CD4-positive, CD25-positive, alpha-beta regulatory T cell (primary cell): ENCODE results near the gene LRRK1. TPM values are rescaled to one million over a fixed set of nuclear protein-coding genes. Genes with fewer than 3 reads are reported as not detected.
A peak's percentile ranks its signal among the peaks of the same experiment; 100 is the strongest.

Experiments used
- ATAC-seq, 2 donors: fragments of 150-1000 bp; cut with Tn5 transposase; one replicate each; pipeline ENCODE4 v1.10.0; 2021; ENCODE audit warnings: low read depth in 2 of 2, moderate number of reproducible peaks in 2 of 2, moderate library complexity in 1 of 2
- DNase-seq, 3 donors: peaks; one replicate each; pipeline versions ENCODE4 v3.0.0 to v3.0.0-alpha.2; 2012 to 2022; ENCODE audit warnings: mixed read lengths in 1 of 3
- H3K27ac ChIP-seq: one replicate; pipeline ENCODE4 v1.7.0; 2013; ENCODE audit warnings: mild to moderate bottlenecking, low read length; ENCODE audit not compliant: insufficient read depth, poor library complexity, severe bottlenecking
- H3K27me3 ChIP-seq: one replicate; pipeline ENCODE4 v1.7.0; 2013; ENCODE audit warnings: low read length; ENCODE audit not compliant: control insufficient read depth, insufficient read depth
- H3K36me3 ChIP-seq: one replicate; pipeline ENCODE4 v1.7.0; 2013; ENCODE audit warnings: mild to moderate bottlenecking, low read length, moderate library complexity; ENCODE audit not compliant: control insufficient read depth, insufficient read depth
- H3K4me1 ChIP-seq: 2 replicates; pipeline ENCODE4 v1.7.0; 2013; ENCODE audit warnings: mild to moderate bottlenecking, low read length; ENCODE audit not compliant: insufficient read depth, control insufficient read depth, poor library complexity, severe bottlenecking
- H3K4me3 ChIP-seq: one replicate; pipeline ENCODE4 v1.7.0; 2013; ENCODE audit warnings: low read depth, mild to moderate bottlenecking, low read length, moderate library complexity
- H3K9me3 ChIP-seq, 2 experiments: 1 replicate in 1 of 2; 2 replicates in 1 of 2; pipeline ENCODE4 v1.7.0; 2013; ENCODE audit warnings: low read length in 2 of 2, mild to moderate bottlenecking in 1 of 2, moderate library complexity in 1 of 2; ENCODE audit not compliant: control insufficient read depth in 2 of 2
- H3K27ac Mint-ChIP-seq, 3 donors: one replicate each; pipeline ENCODE4 v1.8.0; 2020 to 2022; ENCODE audit warnings: mild to moderate bottlenecking in 3 of 3, mixed read lengths in 3 of 3, moderate library complexity in 2 of 3
- H3K27me3 Mint-ChIP-seq: one replicate; pipeline ENCODE4 v1.8.0; 2022; ENCODE audit warnings: mild to moderate bottlenecking, mixed read lengths
- H3K36me3 Mint-ChIP-seq: one replicate; pipeline ENCODE4 v1.8.0; 2020; ENCODE audit warnings: mixed read lengths
- H3K4me1 Mint-ChIP-seq, 4 donors: one replicate each; pipeline ENCODE4 v1.8.0; 2020 to 2022; ENCODE audit warnings: mixed read lengths in 4 of 4, mild to moderate bottlenecking in 1 of 4
- H3K4me3 Mint-ChIP-seq, 4 donors: one replicate each; pipeline ENCODE4 v1.8.0; 2020 to 2022; ENCODE audit warnings: mild to moderate bottlenecking in 4 of 4, mixed read lengths in 4 of 4, moderate library complexity in 3 of 4
- H3K9me3 Mint-ChIP-seq, 7 donors: one replicate each; pipeline ENCODE4 v1.8.0; 2020 to 2022; ENCODE audit warnings: mixed read lengths in 7 of 7, mild to moderate bottlenecking in 3 of 7, moderate library complexity in 2 of 7
- polyA plus RNA-seq, 4 donors: library from polyadenylated mRNA; unstranded; fragments of 300-500 nt; fragmentation: Illumina TruSeq; gene quantifications; one replicate each; pipeline ENCODE4 v1.2.3, GENCODE V29; 2021
- total RNA-seq: library from RNA; stranded (reverse); gene quantifications from one replicate; pipeline ENCODE4 v1.2.3, GENCODE V29; 2022

LRRK1 gene, protein sequence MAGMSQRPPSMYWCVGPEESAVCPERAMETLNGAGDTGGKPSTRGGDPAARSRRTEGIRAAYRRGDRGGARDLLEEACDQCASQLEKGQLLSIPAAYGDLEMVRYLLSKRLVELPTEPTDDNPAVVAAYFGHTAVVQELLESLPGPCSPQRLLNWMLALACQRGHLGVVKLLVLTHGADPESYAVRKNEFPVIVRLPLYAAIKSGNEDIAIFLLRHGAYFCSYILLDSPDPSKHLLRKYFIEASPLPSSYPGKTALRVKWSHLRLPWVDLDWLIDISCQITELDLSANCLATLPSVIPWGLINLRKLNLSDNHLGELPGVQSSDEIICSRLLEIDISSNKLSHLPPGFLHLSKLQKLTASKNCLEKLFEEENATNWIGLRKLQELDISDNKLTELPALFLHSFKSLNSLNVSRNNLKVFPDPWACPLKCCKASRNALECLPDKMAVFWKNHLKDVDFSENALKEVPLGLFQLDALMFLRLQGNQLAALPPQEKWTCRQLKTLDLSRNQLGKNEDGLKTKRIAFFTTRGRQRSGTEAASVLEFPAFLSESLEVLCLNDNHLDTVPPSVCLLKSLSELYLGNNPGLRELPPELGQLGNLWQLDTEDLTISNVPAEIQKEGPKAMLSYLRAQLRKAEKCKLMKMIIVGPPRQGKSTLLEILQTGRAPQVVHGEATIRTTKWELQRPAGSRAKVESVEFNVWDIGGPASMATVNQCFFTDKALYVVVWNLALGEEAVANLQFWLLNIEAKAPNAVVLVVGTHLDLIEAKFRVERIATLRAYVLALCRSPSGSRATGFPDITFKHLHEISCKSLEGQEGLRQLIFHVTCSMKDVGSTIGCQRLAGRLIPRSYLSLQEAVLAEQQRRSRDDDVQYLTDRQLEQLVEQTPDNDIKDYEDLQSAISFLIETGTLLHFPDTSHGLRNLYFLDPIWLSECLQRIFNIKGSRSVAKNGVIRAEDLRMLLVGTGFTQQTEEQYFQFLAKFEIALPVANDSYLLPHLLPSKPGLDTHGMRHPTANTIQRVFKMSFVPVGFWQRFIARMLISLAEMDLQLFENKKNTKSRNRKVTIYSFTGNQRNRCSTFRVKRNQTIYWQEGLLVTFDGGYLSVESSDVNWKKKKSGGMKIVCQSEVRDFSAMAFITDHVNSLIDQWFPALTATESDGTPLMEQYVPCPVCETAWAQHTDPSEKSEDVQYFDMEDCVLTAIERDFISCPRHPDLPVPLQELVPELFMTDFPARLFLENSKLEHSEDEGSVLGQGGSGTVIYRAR (N-terminal part only)
- 0.17 TPM for total RNA-seq
- under 1 TPM in 1 of 4 donors, not detected in 3; 0.06 TPM for polyA plus RNA-seq

DNA sequence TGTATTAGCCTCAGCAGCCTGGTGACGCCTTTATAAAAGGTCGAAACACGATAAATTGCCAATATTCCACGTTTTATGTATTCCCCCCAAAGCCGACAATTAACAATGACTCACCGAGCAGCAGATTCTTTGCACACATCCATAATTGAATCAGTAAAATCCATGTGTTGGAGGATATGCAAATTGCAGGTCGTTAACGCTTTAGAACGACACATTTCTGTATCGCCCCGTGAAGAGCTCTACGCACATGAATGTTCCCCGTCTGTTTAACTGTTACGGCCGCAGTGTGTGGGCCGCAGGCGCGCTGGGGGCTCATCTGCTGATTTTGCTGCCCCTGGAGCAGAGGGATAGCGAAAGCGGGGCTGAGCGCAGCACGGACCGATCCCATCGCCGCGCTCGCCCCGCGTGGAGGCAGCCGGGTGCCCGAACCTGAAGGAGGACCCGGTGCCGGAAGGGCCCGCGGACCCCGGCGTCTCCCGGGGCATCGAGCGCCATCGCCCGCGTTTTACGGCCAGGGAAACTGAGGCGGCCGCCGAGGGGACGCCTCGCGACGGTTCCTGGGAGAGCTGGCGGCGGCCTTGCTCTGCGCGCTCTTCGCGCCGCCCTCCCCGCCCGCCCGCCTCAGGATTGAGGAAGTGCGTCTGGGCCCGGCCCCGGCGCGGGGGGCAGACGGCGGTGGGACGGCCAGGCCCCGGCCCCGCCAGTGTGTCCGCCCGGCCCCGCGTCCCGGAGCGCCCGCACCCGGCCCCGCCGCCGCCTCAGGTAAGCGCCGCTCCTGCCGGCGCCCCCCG, at the start of gene LRRK1:
LRRK1 (plus strand) TSS at position 668 of the 791 bp plus-strand sequence. CDS start 5,276 bp downstream, outside the sequence.
- Histone ChIP-seq H3K27ac (no peak within 1 kb of the TSS), H3K9me3 (no peaks in the 10 kb centered on the region), H3K36me3 (no peaks in the 10 kb centered on the region), H3K4me3 (peak within 1 kb of the TSS; percentile 38), H3K27me3 (peaks cover 28% of the 10 kb centered on the region), H3K4me1 (peaks cover 12% of the 10 kb centered on the region)
- H3K27me3 Mint-ChIP-seq: peaks cover 49% of the 10 kb centered on the region
- no peak for ATAC-seq
- DNase-seq: peak in 1 of 3 donors; percentile 21
- peak within 1 kb of the TSS; percentile 33 to 80 (median 69) for H3K4me3 Mint-ChIP-seq
- no peaks in the 10 kb centered on the region for H3K36me3 Mint-ChIP-seq
- peaks cover 0 to 3% (median 0%) of the 10 kb centered on the region in 7 donors for H3K9me3 Mint-ChIP-seq
- no peak within 1 kb of the TSS for H3K27ac Mint-ChIP-seq
- H3K4me1 Mint-ChIP-seq: peaks cover 5 to 23% (median 7%) of the 10 kb centered on the region in 4 donors

DNA sequence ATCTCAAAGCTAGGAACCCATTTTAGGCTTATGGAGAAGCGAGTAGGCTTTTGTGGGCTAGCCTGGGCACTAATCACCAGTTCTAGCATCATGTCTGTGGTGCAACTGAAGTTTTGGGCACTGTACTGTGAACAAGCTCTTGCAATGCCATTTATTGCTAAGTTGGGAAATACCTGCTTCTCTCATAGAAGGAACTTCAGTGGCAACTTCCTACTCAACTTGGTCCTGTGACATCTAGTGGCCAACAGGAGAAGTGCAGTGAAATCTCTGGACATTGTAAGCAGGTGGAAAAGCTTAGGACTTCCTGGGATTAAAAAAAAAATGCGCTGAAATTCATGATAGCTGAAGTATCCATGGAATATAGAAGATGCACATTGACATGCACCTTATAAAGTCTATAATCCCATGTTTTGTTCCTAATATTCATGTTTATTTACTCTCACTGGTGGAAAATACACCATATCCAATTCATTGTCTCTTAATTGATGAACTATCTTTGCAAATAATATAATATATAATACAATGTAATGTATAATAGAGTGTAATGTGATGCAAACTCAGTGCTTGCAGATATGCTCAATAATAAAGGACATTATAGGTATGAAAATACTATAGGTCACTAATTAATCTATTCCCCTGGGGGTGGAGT, 46.0 kb upstream of the LRRK1 start:
- no peak overlapping the region for H3K4me3 ChIP-seq
- H3K27me3 ChIP-seq: no peaks in the 10 kb centered on the region
- no peaks in the 10 kb centered on the region for H3K4me1 ChIP-seq
- Mint-ChIP-seq H3K4me3 (no peak overlapping the region), H3K27ac (no peak overlapping the region), H3K27me3 (peaks cover 14% of the 10 kb centered on the region), H3K4me1 (no peaks in the 10 kb centered on the region), H3K9me3 (peaks cover 0 to 4% (median 0%) of the 10 kb centered on the region in 7 donors), H3K36me3 (no peaks in the 10 kb centered on the region)
- DNase-seq (peak; percentile 19 to 63 (median 46)), ATAC-seq (peak in 1 of 2 donors; percentile 47)
- H3K27ac ChIP-seq: no peak overlapping the region
- H3K9me3 ChIP-seq: peaks cover 0 to 9% of the 10 kb centered on the region in 2 experiments
- no peaks in the 10 kb centered on the region for H3K36me3 ChIP-seq

DNA sequence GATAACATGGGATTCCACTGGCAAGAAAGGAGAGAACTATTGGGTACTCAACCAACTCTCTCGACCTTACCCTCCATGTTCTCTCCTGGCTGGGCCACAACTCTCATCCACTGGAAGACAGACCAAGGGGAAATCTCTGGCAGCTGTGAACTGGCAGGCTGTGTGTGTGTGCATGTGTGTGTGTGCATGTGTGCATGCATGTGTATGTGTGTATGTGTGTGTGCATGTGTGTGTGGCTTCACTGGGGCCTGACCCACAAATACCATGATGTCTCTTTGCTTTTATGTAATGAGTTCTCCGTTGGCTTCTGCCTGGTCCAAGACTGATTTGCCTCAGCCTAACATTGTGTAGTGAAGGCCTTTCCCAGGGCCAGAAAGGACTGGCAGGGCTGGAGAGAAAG, 43.7 kb upstream of the LRRK1 start:
- Histone ChIP-seq H3K9me3 (no peaks in the 10 kb centered on the region), H3K27me3 (peaks cover 4% of the 10 kb centered on the region), H3K4me1 (no peaks in the 10 kb centered on the region), H3K4me3 (no peak overlapping the region), H3K27ac (no peak overlapping the region), H3K36me3 (no peaks in the 10 kb centered on the region)
- Mint-ChIP-seq H3K9me3 (no peaks in the 10 kb centered on the region), H3K36me3 (no peaks in the 10 kb centered on the region), H3K27ac (no peak overlapping the region), H3K4me1 (peaks cover 0 to 10% (median 0%) of the 10 kb centered on the region in 4 donors), H3K4me3 (no peak overlapping the region), H3K27me3 (peaks cover 25% of the 10 kb centered on the region)
- ATAC-seq (no peak), DNase-seq (no peak)

DNA sequence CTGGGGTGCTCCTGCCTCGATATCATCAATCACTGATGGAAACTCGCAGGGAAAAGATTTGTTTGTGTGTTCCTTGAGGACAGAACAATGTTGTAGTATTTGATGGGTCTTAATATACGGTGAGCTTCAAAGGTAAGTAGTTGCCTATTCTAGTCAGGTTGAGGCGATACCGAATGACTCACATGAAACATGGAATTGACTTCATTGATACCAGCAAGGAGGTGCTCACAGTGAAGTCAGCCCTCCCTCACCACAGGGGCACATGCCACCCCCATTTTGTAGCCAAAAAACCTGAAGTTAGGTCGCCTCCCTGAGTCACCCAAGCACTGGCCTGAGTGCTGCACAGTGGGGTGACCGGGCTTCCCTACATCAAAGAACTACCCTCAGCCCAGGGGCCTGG, 43.2 kb upstream of the LRRK1 start:
- no peak for ATAC-seq
- no peak overlapping the region for H3K27ac Mint-ChIP-seq
- peaks cover 30% of the 10 kb centered on the region for H3K27me3 Mint-ChIP-seq

DNA sequence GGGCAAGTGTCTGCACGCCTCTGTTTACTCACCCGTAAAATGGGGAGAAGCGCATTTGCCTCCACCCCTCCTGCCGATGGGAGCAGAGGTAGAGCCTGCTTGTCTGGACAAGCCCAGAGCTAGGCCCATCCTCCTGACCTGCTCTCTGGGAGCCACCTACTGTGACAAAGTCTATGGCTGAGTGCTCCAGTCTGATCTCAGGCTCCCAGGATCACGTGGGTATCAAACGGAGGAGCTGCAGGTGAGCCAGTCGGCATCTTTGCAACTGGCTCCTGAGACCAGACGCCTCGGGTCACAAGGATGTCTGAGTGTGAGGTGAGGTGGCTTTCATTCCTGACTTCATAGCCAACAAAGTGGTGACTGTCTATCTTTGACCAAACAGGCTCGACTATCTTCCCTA, 41.6 kb upstream of the LRRK1 start:
- Mint-ChIP-seq H3K4me3 (no peak overlapping the region), H3K36me3 (no peaks in the 10 kb centered on the region), H3K27me3 (peaks cover 42% of the 10 kb centered on the region), H3K27ac (no peak overlapping the region), H3K4me1 (peaks cover 0 to 13% (median 0%) of the 10 kb centered on the region in 4 donors), H3K9me3 (no peaks in the 10 kb centered on the region)
- DNase-seq (no peak), ATAC-seq (no peak)
- Histone ChIP-seq H3K27ac (no peak overlapping the region), H3K36me3 (no peaks in the 10 kb centered on the region), H3K9me3 (no peaks in the 10 kb centered on the region), H3K4me1 (no peaks in the 10 kb centered on the region), H3K4me3 (no peak overlapping the region), H3K27me3 (peaks cover 9% of the 10 kb centered on the region)

More for the DNA sequence above, 43.2 kb upstream of the LRRK1 start:
- H3K27me3 ChIP-seq: peaks cover 4% of the 10 kb centered on the region
- Mint-ChIP-seq H3K4me3 (no peak overlapping the region), H3K4me1 (peaks cover 0 to 13% (median 0%) of the 10 kb centered on the region in 4 donors), H3K9me3 (no peaks in the 10 kb centered on the region), H3K36me3 (no peaks in the 10 kb centered on the region)
- H3K9me3 ChIP-seq: no peaks in the 10 kb centered on the region
- no peak overlapping the region for H3K4me3 ChIP-seq
- no peak for DNase-seq
- no peak overlapping the region for H3K27ac ChIP-seq
- H3K36me3 ChIP-seq: no peaks in the 10 kb centered on the region
- H3K4me1 ChIP-seq: no peaks in the 10 kb centered on the region

DNA sequence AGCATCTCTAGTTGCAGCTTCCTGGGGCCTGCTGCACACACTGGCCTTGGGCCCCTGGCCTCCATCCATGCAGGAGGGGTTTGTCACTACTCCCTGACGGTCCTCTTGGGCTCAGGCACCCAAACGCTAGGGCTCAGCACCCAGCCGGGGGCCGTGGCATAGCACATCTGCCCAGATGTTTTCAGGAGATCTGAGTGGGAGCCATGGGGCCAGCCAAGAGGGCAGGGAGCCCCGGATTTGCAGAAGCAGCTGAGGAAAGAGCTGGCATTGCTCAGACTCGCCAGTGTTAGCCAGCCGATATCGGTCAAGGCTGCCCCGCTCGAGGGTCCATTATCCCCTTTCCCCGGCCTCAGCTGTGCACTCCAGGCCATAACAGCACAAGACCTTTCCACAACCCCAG, 41.0 kb upstream of the LRRK1 start:
- Mint-ChIP-seq H3K4me1 (peaks cover 0 to 13% (median 0%) of the 10 kb centered on the region in 4 donors), H3K27me3 (peaks cover 48% of the 10 kb centered on the region), H3K36me3 (no peaks in the 10 kb centered on the region), H3K27ac (no peak overlapping the region), H3K4me3 (peak overlapping the region in 1 of 4 donors; percentile 66), H3K9me3 (no peaks in the 10 kb centered on the region)
- no peaks in the 10 kb centered on the region for H3K4me1 ChIP-seq
- H3K36me3 ChIP-seq: no peaks in the 10 kb centered on the region
- H3K27ac ChIP-seq: no peak overlapping the region
- H3K27me3 ChIP-seq: peaks cover 11% of the 10 kb centered on the region
- ATAC-seq (no peak), DNase-seq (no peak)
- no peak overlapping the region for H3K4me3 ChIP-seq
- H3K9me3 ChIP-seq: no peaks in the 10 kb centered on the region
